Smooth muscle cell of the brain vasculature (primary cell): ENCODE results near the gene MMP2.

Source experiments
- DNase-seq: peaks from one replicate; pipeline ENCODE4 v3.0.0-alpha.2; 2012; ENCODE audit warnings: low read depth, low spot score

MMP2 gene

GRCh38 chr16:55478827-55479429, at the start of gene MMP2:
Gene MMP2, plus strand, starts transcription at chr16:55479198. Its CDS starts 282 bp downstream, at chr16:55479480.
- DNase-seq: peak; percentile 47

- no peak for DNase-seq
Observed at GRCh38 chr16:55433030-55433429, 46.0 kb upstream of the MMP2 start.

- no peak for DNase-seq
Observed at GRCh38 chr16:55433535-55433934, 45.5 kb upstream of the MMP2 start.

- no peak for DNase-seq
Observed at GRCh38 chr16:55434000-55434399, 45.0 kb upstream of the MMP2 start.

GRCh38 chr16:55435387-55435786, 43.6 kb upstream of the MMP2 start:
- no peak for DNase-seq

- DNase-seq: no peak
Observed at GRCh38 chr16:55436587-55436986, 42.4 kb upstream of the MMP2 start.

- no peak for DNase-seq
Observed at GRCh38 chr16:55437625-55438024, 41.4 kb upstream of the MMP2 start.

- DNase-seq: no peak
Observed at GRCh38 chr16:55438281-55438680, 40.7 kb upstream of the MMP2 start.

- DNase-seq: no peak
Observed at GRCh38 chr16:55439101-55439690, 39.8 kb upstream of the MMP2 start.

GRCh38 chr16:55443434-55444346, 35.3 kb upstream of the MMP2 start:
- DNase-seq: no peak

- no peak for DNase-seq
Observed at GRCh38 chr16:55444754-55445485, 34.1 kb upstream of the MMP2 start.

GRCh38 chr16:55447231-55447630, 31.8 kb upstream of the MMP2 start:
- no peak for DNase-seq

- no peak for DNase-seq
Observed at GRCh38 chr16:55452996-55453395, 26.0 kb upstream of the MMP2 start.

GRCh38 chr16:55453909-55454308, 25.1 kb upstream of the MMP2 start:
- DNase-seq: no peak

GRCh38 chr16:55454861-55455260, 24.1 kb upstream of the MMP2 start:
- DNase-seq: no peak

- DNase-seq: no peak
Observed at GRCh38 chr16:55462241-55462640, 16.8 kb upstream of the MMP2 start.

- DNase-seq: no peak
Observed at GRCh38 chr16:55464375-55464774, 14.6 kb upstream of the MMP2 start.

GRCh38 chr16:55465077-55465896, 13.7 kb upstream of the MMP2 start:
- DNase-seq: peak; percentile 76

GRCh38 chr16:55466209-55466608, 12.8 kb upstream of the MMP2 start:
- DNase-seq: no peak

GRCh38 chr16:55467898-55468297, 11.1 kb upstream of the MMP2 start:
- DNase-seq: no peak

- no peak for DNase-seq
Observed at GRCh38 chr16:55468352-55468990, 10.5 kb upstream of the MMP2 start.
